K562 (cell line): ENCODE data around the gene BCR. TPM values are rescaled to one million over a fixed set of nuclear protein-coding genes. Genes with fewer than 3 reads are reported as not detected.
A peak's percentile ranks its signal among the peaks of the same experiment; 100 is the strongest.

Experiments used
- ATAC-seq: fragments of 200-7000 bp; cut with Tn5 transposase; 3 replicates; pipeline ENCODE4 v1.9.1; 2020; ENCODE audit warnings: moderate library complexity
- BruUV-seq: library from RNA; stranded (reverse); fragments of 400-500 nt; replicated peaks from 2 replicates; lab custom pipeline; 2021; lab: Mats Ljungman, UMichigan
- CTCF ChIA-PET: fragments of 300-600 bp; formaldehyde crosslinking; extraction: SDS; loops from one replicate; lab custom pipeline; 2021; ENCODE audit warnings: low intra/inter-chr PET ratio; lab: Yijun Ruan, JAX
- POLR2A ChIA-PET: fragments of 300-600, 350-650 bp; sonication (Branson Sonifier 250); formaldehyde crosslinking; extraction: SDS; loops from one replicate; lab custom pipeline; 2021; ENCODE audit warnings: antibody characterized with exemption, inconsistent platforms; lab: Yijun Ruan, JAX
- DNase-seq, 4 experiments: peaks; one replicate each; pipeline versions ENCODE4 v3.0.0 to v3.0.0-alpha.2; 2011 to 2018; ENCODE audit warnings: low spot score in 3 of 4, mixed read lengths in 3 of 4; ENCODE audit errors: extremely low read depth in 1 of 4
- FAIRE-seq: peaks from 2 replicates; lab custom pipeline; 2011; peaks lifted over from hg19 to GRCh38; lab: Jason Lieb, UNC
- H2AFZ ChIP-seq: 2 replicates; pipeline ENCODE4 v1.6.0; 2011; ENCODE audit warnings: low read depth, low read length, control low read depth, inconsistent platforms
- H3K27ac ChIP-seq: fragments of 200-600 bp; 3 replicates; pipeline ENCODE4 v1.8.0; 2011; ENCODE audit warnings: low read depth, mild to moderate bottlenecking, control low read depth, inconsistent platforms, low read length, moderate library complexity, mixed read lengths; ENCODE audit errors: extremely low read depth
- H3K27me3 ChIP-seq, 2 experiments: fragments of 300-600 bp in 1 of 2; 2 replicates in 1 of 2; 3 replicates in 1 of 2; pipeline versions ENCODE4 v1.6.0 to v1.8.0; 2011; ENCODE audit warnings: inconsistent platforms in 2 of 2, low read length in 2 of 2, mild to moderate bottlenecking in 1 of 2, mixed read lengths in 1 of 2, moderate library complexity in 1 of 2; ENCODE audit not compliant: control insufficient read depth in 2 of 2, insufficient read depth in 2 of 2
- H3K36me3 ChIP-seq: fragments of 300-600 bp; 3 replicates; pipeline ENCODE4 v1.8.0; 2011; ENCODE audit warnings: mild to moderate bottlenecking, low read length, inconsistent platforms; ENCODE audit not compliant: control insufficient read depth, insufficient read depth
- H3K4me1 ChIP-seq, 2 experiments: fragments of 200-600 bp in 1 of 2; replicated peaks in 1 of 2; 2 replicates in 1 of 2; 3 replicates in 1 of 2; pipeline versions ENCODE4 v1.5.1 to v1.8.0; 2011; ENCODE audit warnings: inconsistent platforms in 2 of 2, low read length in 2 of 2, mild to moderate bottlenecking in 1 of 2, mixed read lengths in 1 of 2, moderate library complexity in 1 of 2; ENCODE audit not compliant: control insufficient read depth in 2 of 2, insufficient read depth in 2 of 2
- H3K4me2 ChIP-seq: 2 replicates; pipeline ENCODE4 v1.6.1; 2011; ENCODE audit warnings: low read length, control low read depth, inconsistent platforms, mixed read lengths; ENCODE audit not compliant: insufficient read depth
- H3K4me3 ChIP-seq: fragments of 200-600 bp; sonication (generic), shearing (Covaris generic); 2 replicates; pipeline ENCODE4 v1.5.1; 2016; ENCODE audit warnings: control low read depth, inconsistent platforms
- H3K79me2 ChIP-seq: fragments of 200-600 bp; 3 replicates; pipeline ENCODE4 v1.8.0; 2011; ENCODE audit warnings: low read length, inconsistent platforms; ENCODE audit not compliant: control insufficient read depth, insufficient read depth
- H3K9ac ChIP-seq, 2 experiments: 2 replicates each; pipeline versions ENCODE4 v1.6.0 to v1.6.1; 2011; ENCODE audit warnings: low read depth in 2 of 2, low read length in 2 of 2, control low read depth in 1 of 2, inconsistent platforms in 1 of 2, mild to moderate bottlenecking in 1 of 2, mixed read lengths in 1 of 2; ENCODE audit not compliant: insufficient read depth in 1 of 2
- H3K9me1 ChIP-seq: one replicate; pipeline ENCODE4 v1.6.0; 2011; ENCODE audit warnings: inconsistent platforms, mild to moderate bottlenecking, low read length, moderate library complexity; ENCODE audit not compliant: control insufficient read depth, insufficient read depth
- H3K9me3 ChIP-seq: replicated peaks from 2 replicates; pipeline ENCODE4 v1.5.1; 2011; ENCODE audit warnings: low read depth, low read length, inconsistent platforms; ENCODE audit not compliant: control insufficient read depth, insufficient read depth
- H4K20me1 ChIP-seq: replicated peaks from 2 replicates; pipeline ENCODE4 v1.6.1; 2011; ENCODE audit warnings: low read length, inconsistent platforms, mixed read lengths; ENCODE audit not compliant: control insufficient read depth, insufficient read depth
- E2F5 ChIP-seq: sonication (generic); formaldehyde crosslinking; IDR thresholded peaks from 2 replicates; pipeline ENCODE4 v1.8.0; 2022; ENCODE audit warnings: mild to moderate bottlenecking, missing genetic modification reagents
- FOXK1 ChIP-seq: sonication (generic); formaldehyde crosslinking; IDR thresholded peaks from 2 replicates; pipeline ENCODE4 v1.8.0; 2022; ENCODE audit warnings: missing genetic modification reagents, mild to moderate bottlenecking, borderline replicate concordance
- HMGXB4 ChIP-seq: sonication (generic); formaldehyde crosslinking; IDR thresholded peaks from 2 replicates; pipeline ENCODE4 v1.8.1; 2023; ENCODE audit warnings: mild to moderate bottlenecking, missing genetic modification reagents
- MCM2 ChIP-seq: fragments of 450-650 bp; IDR thresholded peaks from 2 replicates; pipeline ENCODE4 v1.6.1; 2017; ENCODE audit warnings: low read depth, mild to moderate bottlenecking
- PBX2 ChIP-seq, 2 experiments: IDR thresholded peaks in 1 of 2; conservative IDR thresholded peaks in 1 of 2; 2 replicates each; pipeline ENCODE4 v1.6.1; 2016; ENCODE audit warnings: low read depth in 2 of 2, mild to moderate bottlenecking in 1 of 2, missing compliant biosample characterization in 1 of 2, missing genetic modification characterization in 1 of 2, moderate library complexity in 1 of 2
- PREB ChIP-seq: sonication (generic); formaldehyde crosslinking; IDR thresholded peaks from 2 replicates; pipeline ENCODE4 v1.8.1; 2023; ENCODE audit warnings: mild to moderate bottlenecking, missing genetic modification reagents
- RFX7 ChIP-seq: fragments of 250-450 bp; sonication (Bioruptor Pico); IDR thresholded peaks from 2 replicates; pipeline ENCODE4 v1.5.1; 2021; ENCODE audit warnings: mild to moderate bottlenecking
- STAT6 ChIP-seq: sonication (generic); formaldehyde crosslinking; IDR thresholded peaks from 2 replicates; pipeline ENCODE4 v1.8.1; 2023; ENCODE audit warnings: mild to moderate bottlenecking, missing genetic modification reagents
- WGBS: fragments of 100-300 bp; shearing (Covaris generic); methylation state at CpG from one replicate; pipeline ENCODE4 v1.1.6; 2016; ENCODE audit warnings: low coverage, mixed read lengths; ENCODE audit not compliant: insufficient coverage; ENCODE audit errors: missing lambda C conversion rate; 5-methylcytosine and 5-hydroxymethylcytosine counted together
- in situ Hi-C: fragments of 300-500 bp; cut with MboI; formaldehyde crosslinking; loops from 4 replicates; pipeline ENCODE4 v1.15.0; 2018; ENCODE audit warnings: inconsistent platforms, mixed read lengths
- intact Hi-C: fragments of 100-400 bp; cut with micrococcal nuclease; formaldehyde crosslinking; loops from 2 replicates; pipeline ENCODE4 v1.14.2; 2022
- polyA plus RNA-seq, 8 experiments: library from polyadenylated mRNA; depleted of rRNA in 4 of 8; stranded (reverse) in 5 of 8; unstranded in 3 of 8; fragments of >200 nt; fragmentation: Nextera tagmentation in 2 of 8; fragmentation: Illumina TruSeq in 1 of 8; extraction: Ambion mirVana in 2 of 8; extraction: Trizol in 1 of 8; gene quantifications; 2 replicates each; pipeline versions ENCODE4 v1.2.1 to v1.2.3, GENCODE V29; 2011 to 2014; ENCODE audit warnings: inconsistent platforms in 1 of 8, missing spikeins in 1 of 8
- total RNA-seq, 7 experiments: library from RNA; depleted of rRNA in 6 of 7; stranded (reverse); fragments of >200 nt in 6 of 7; fragmentation: Illumina TruSeq in 2 of 7; extraction: Trizol in 2 of 7; gene quantifications; 2 replicates each; pipeline versions ENCODE4 v1.2.1 to v1.2.3, GENCODE V29; 2011 to 2021; ENCODE audit warnings: low replicate concordance in 1 of 7

The BCR gene
- total and polyA plus RNA-seq, 9 of the 15 experiments (the other 6 are each of a cell fraction or from before 2014, with no cell fraction given): 0.41 to 150 (median 45.6) TPM

GRCh38 chr22:23144432-23144831 is 35.9 kb upstream of the BCR start:
- H3K27me3 ChIP-seq: peaks cover 24 to 34% of the 10 kb centered on the region in 2 experiments
- in situ Hi-C loops: no loop called here
- no TSS peak for BruUV-seq
- peaks cover 58% of the 10 kb centered on the region for H4K20me1 ChIP-seq
- no peak for TF ChIP-seq MCM2
- TF ChIP-seq E2F5 (CRISPR knock-in tag): no peak
- no peak for TF ChIP-seq FOXK1 (CRISPR knock-in tag)
- TF ChIP-seq PBX2 (CRISPR knock-in tag; IDR thresholded peaks at IDR 0.05; ENCODE audit: low read depth): no peak
- no peak for TF ChIP-seq PBX2 (tag; conservative IDR thresholded peaks at IDR 0.05; ENCODE audit: low read depth)
- no peak for TF ChIP-seq RFX7
- no peak for TF ChIP-seq PREB (CRISPR knock-in tag)
- TF ChIP-seq HMGXB4 (CRISPR knock-in tag): peak; percentile 54; the same call in 1 of the 2 replicates
- peak; percentile 53; the same call in 1 of the 2 replicates for TF ChIP-seq STAT6 (CRISPR knock-in tag)
- peak overlapping the region; percentile 52; the same call in 1 of the 2 replicates for H3K4me2 ChIP-seq
- POLR2A ChIA-PET: interaction anchor here (0.5 to 86.5 kb wide), 24 partner anchors 9 to 670 kb away, joined by 3 to 3476 read pairs (median 4); partner anchors contain the start of gene BCR
- H3K4me1 ChIP-seq: peaks cover 16 to 27% of the 10 kb centered on the region in 2 experiments
- FAIRE-seq: no peak
- peaks cover 12% of the 10 kb centered on the region for H3K9me1 ChIP-seq
- intact Hi-C loops: no loop called here
- H3K36me3 ChIP-seq: no peaks in the 10 kb centered on the region
- H2AFZ ChIP-seq: 0 out of 2 replicates have a peak overlapping the region, but pooled peaks have one; percentile 11
- no peaks in the 10 kb centered on the region for H3K79me2 ChIP-seq
- ATAC-seq: no peak
- 15% methylated on average over 4 of the region's 4 CpGs for WGBS
- no peak overlapping the region for H3K27ac ChIP-seq
- H3K9me3 ChIP-seq: no peaks in the 10 kb centered on the region
- DNase-seq: no peak
- H3K4me3 ChIP-seq: no peak overlapping the region
- H3K9ac ChIP-seq: no peak overlapping the region
- CTCF ChIA-PET: interaction anchor here (0.7 to 1.1 kb wide), 2 partner anchors 16 to 290 kb away, joined by 3 to 4 read pairs; no protein-coding TSS in a partner anchor
